MCF 10A (cell line): ENCODE results near the gene LILRB3. TPM values are rescaled to one million over a fixed set of nuclear protein-coding genes. Genes with fewer than 3 reads are reported as not detected.
"Not testable (repeated sequence)": the region's sequence is repeated elsewhere in the genome, so short reads cannot be mapped to it uniquely, and the experiment has no call there.

Experiments
- BruUV-seq: library from RNA; stranded (reverse); fragments of 400-500 nt; replicated peaks from 2 replicates; lab custom pipeline; 2021; lab: Mats Ljungman, UMichigan
- CTCF ChIA-PET: fragments of 300-600 bp; sonication (Branson Sonifier 250); formaldehyde crosslinking; extraction: SDS; loops from one replicate; lab custom pipeline; 2021; ENCODE audit warnings: antibody characterized with exemption, inconsistent platforms; lab: Yijun Ruan, JAX
- POLR2A ChIA-PET: fragments of 300-600, 350-650 bp; sonication (Branson Sonifier 250); formaldehyde crosslinking; extraction: SDS; loops from one replicate; lab custom pipeline; 2020; ENCODE audit warnings: antibody characterized with exemption, inconsistent platforms; lab: Yijun Ruan, JAX
- DNase-seq: peaks from one replicate; pipeline ENCODE4 v3.0.0-alpha.2; 2018; ENCODE audit not compliant: unreplicated experiment
- H3K27ac Mint-ChIP-seq: one replicate; pipeline ENCODE4 v1.8.0; 2022; ENCODE audit warnings: mild to moderate bottlenecking, low read depth, mixed read lengths; ENCODE audit not compliant: unreplicated experiment
- H3K27me3 Mint-ChIP-seq: one replicate; pipeline ENCODE4 v1.8.0; 2022; ENCODE audit warnings: mixed read lengths; ENCODE audit not compliant: insufficient read depth, unreplicated experiment
- H3K36me3 Mint-ChIP-seq: one replicate; pipeline ENCODE4 v1.8.0; 2022; ENCODE audit warnings: mild to moderate bottlenecking, moderate library complexity, mixed read lengths; ENCODE audit not compliant: insufficient read depth, unreplicated experiment
- H3K4me1 Mint-ChIP-seq: one replicate; pipeline ENCODE4 v1.8.0; 2022; ENCODE audit warnings: mixed read lengths; ENCODE audit not compliant: insufficient read depth, unreplicated experiment
- H3K4me3 Mint-ChIP-seq: one replicate; pipeline ENCODE4 v1.8.0; 2022; ENCODE audit warnings: mild to moderate bottlenecking, moderate library complexity, mixed read lengths; ENCODE audit not compliant: unreplicated experiment
- H3K9me3 Mint-ChIP-seq: one replicate; pipeline ENCODE4 v1.8.0; 2022; ENCODE audit warnings: mixed read lengths; ENCODE audit not compliant: unreplicated experiment
- CTCF ChIP-seq: fragments of 200-600 bp; IDR thresholded peaks from one replicate; pipeline ENCODE4 v1.8.0; 2022; ENCODE audit warnings: antibody characterized with exemption, mild to moderate bottlenecking; ENCODE audit not compliant: unreplicated experiment
- intact Hi-C: fragments of 100-400 bp; cut with micrococcal nuclease; formaldehyde crosslinking; loops from 2 replicates; pipeline ENCODE4 v1.14.1; 2022
- total RNA-seq: library from RNA; stranded (reverse); gene quantifications from 2 replicates; pipeline ENCODE4 v1.2.3, GENCODE V29; 2022

Gene LILRB3
- total RNA-seq, 1 experiment from 2014 or later = not detected

GRCh38 chr19:54230031-54230430 is 7.2 kb upstream of the LILRB3 start:
- POLR2A ChIA-PET = no interaction called here
- no peak for TF ChIP-seq CTCF
- Mint-ChIP-seq H3K36me3 (no peaks in the 10 kb centered on the region), H3K9me3 (peaks cover 7% of the 10 kb centered on the region), H3K27me3 (peaks cover 33% of the 10 kb centered on the region), H3K4me3 (no peak overlapping the region), H3K27ac (no peak overlapping the region), H3K4me1 (no peaks in the 10 kb centered on the region)
- BruUV-seq = no TSS peak
- intact Hi-C loops = no loop called here
- CTCF ChIA-PET = interaction anchor here (0.9 kb wide), 1 partner anchor 212 kb away, joined by 3 read pairs; no protein-coding TSS in a partner anchor
- no peak for DNase-seq

GRCh38 chr19:54229146-54229545 is 6.3 kb upstream of the LILRB3 start:
- no peaks in the 10 kb centered on the region for H3K36me3 Mint-ChIP-seq
- intact Hi-C loops = no loop called here
- BruUV-seq = no TSS peak
- no peak for DNase-seq
- no peak overlapping the region for H3K4me3 Mint-ChIP-seq
- no peaks in the 10 kb centered on the region for H3K4me1 Mint-ChIP-seq
- TF ChIP-seq CTCF = no peak
- peaks cover 3% of the 10 kb centered on the region for H3K9me3 Mint-ChIP-seq
- H3K27ac Mint-ChIP-seq = no peak overlapping the region
- POLR2A ChIA-PET = interaction anchor here (1.0 kb wide), 1 partner anchor 39 kb away, joined by 4 read pairs; no protein-coding TSS in a partner anchor
- CTCF ChIA-PET = interaction anchor here (0.6 to 1.6 kb wide), 4 partner anchors 8 to 467 kb away, joined by 3 to 6 read pairs (median 4); no protein-coding TSS in a partner anchor
- peaks cover 39% of the 10 kb centered on the region for H3K27me3 Mint-ChIP-seq

GRCh38 chr19:54224619-54225018 is 1.8 kb upstream of the LILRB3 start:
- BruUV-seq, POLR2A ChIA-PET, H3K4me1 Mint-ChIP-seq, intact Hi-C loops, H3K4me3 Mint-ChIP-seq, DNase-seq, H3K27ac Mint-ChIP-seq, H3K9me3 Mint-ChIP-seq, H3K36me3 Mint-ChIP-seq: not testable (repeated sequence)
- H3K27me3 Mint-ChIP-seq = peaks cover 46% of the 10 kb centered on the region
- CTCF ChIA-PET = interaction anchor here (0.6 to 1.1 kb wide), 2 partner anchors 198 to 257 kb away, joined by 3 read pairs; no protein-coding TSS in a partner anchor

- H3K4me3 Mint-ChIP-seq, intact Hi-C loops, BruUV-seq, DNase-seq, H3K9me3 Mint-ChIP-seq, H3K27ac Mint-ChIP-seq, H3K36me3 Mint-ChIP-seq, H3K4me1 Mint-ChIP-seq, POLR2A ChIA-PET: not testable (repeated sequence)
- CTCF ChIA-PET = interaction anchor here (0.7 kb wide), 1 partner anchor 51 kb away, joined by 3 read pairs; no protein-coding TSS in a partner anchor
- H3K27me3 Mint-ChIP-seq = peaks cover 39% of the 10 kb centered on the region
Observed at GRCh38 chr19:54223937-54224281, 1.1 kb upstream of the LILRB3 start.

GRCh38 chr19:54223277-54223936 is 600 bp upstream of the LILRB3 start:
- H3K4me1 Mint-ChIP-seq, BruUV-seq, H3K27ac Mint-ChIP-seq, H3K9me3 Mint-ChIP-seq, intact Hi-C loops, H3K36me3 Mint-ChIP-seq, H3K4me3 Mint-ChIP-seq, DNase-seq, POLR2A ChIA-PET: not testable (repeated sequence)
- CTCF ChIA-PET = interaction anchor here (0.6 to 1.3 kb wide), 3 partner anchors 12 to 274 kb away, joined by 3 to 5 read pairs (median 4); no protein-coding TSS in a partner anchor
- H3K27me3 Mint-ChIP-seq = peaks cover 35% of the 10 kb centered on the region

GRCh38 chr19:54221947-54222346 is 860 bp downstream of the LILRB3 start:
- H3K9me3 Mint-ChIP-seq, H3K4me3 Mint-ChIP-seq, POLR2A ChIA-PET, H3K27ac Mint-ChIP-seq, BruUV-seq, H3K4me1 Mint-ChIP-seq, intact Hi-C loops, H3K36me3 Mint-ChIP-seq, DNase-seq: not testable (repeated sequence)
- peaks cover 35% of the 10 kb centered on the region for H3K27me3 Mint-ChIP-seq
- CTCF ChIA-PET = interaction anchor here (1.2 kb wide), 1 partner anchor 49 kb away, joined by 3 read pairs; no protein-coding TSS in a partner anchor

- H3K36me3 Mint-ChIP-seq, H3K4me3 Mint-ChIP-seq, POLR2A ChIA-PET, BruUV-seq, H3K27ac Mint-ChIP-seq, intact Hi-C loops, DNase-seq, H3K4me1 Mint-ChIP-seq, H3K9me3 Mint-ChIP-seq: not testable (repeated sequence)
- H3K27me3 Mint-ChIP-seq = peaks cover 18% of the 10 kb centered on the region
- CTCF ChIA-PET = interaction anchor here (0.6 kb wide), 1 partner anchor 47 kb away, joined by 3 read pairs; no protein-coding TSS in a partner anchor
Observed at GRCh38 chr19:54219702-54220101, 3.1 kb downstream of the LILRB3 start.
